Endothelial cell of umbilical vein (primary cell): ENCODE results near the gene DNAI1. TPM values are rescaled to one million over a fixed set of nuclear protein-coding genes. Genes with fewer than 3 reads are reported as not detected.

ENCODE experiments used
- BruUV-seq: library from RNA; stranded (reverse); fragments of 400-500 nt; replicated peaks from 2 replicates; lab custom pipeline; 2021; lab: Mats Ljungman, UMichigan
- CTCF ChIA-PET: fragments of 300-600, 350-600 bp; sonication (Branson Sonifier 250); formaldehyde crosslinking; loops from one replicate; lab custom pipeline; 2021; ENCODE audit warnings: antibody characterized with exemption, inconsistent platforms; lab: Charles Lee
- POLR2A ChIA-PET: fragments of 300-600, 350-600 bp; sonication (Branson Sonifier 250); formaldehyde crosslinking; loops from one replicate; lab custom pipeline; 2021; ENCODE audit warnings: antibody characterized with exemption, inconsistent platforms; lab: Charles Lee
- DNase-seq: peaks from one replicate; pipeline ENCODE4 v3.0.0-alpha.2; 2011; ENCODE audit warnings: low read depth, low spot score
- FAIRE-seq: peaks from 2 replicates; lab custom pipeline; 2011; peaks lifted over from hg19 to GRCh38; lab: Jason Lieb, UNC
- H2AFZ ChIP-seq: 2 replicates; pipeline ENCODE4 v1.6.0; 2012; ENCODE audit warnings: low read depth, low read length, control low read depth, inconsistent platforms
- H3K27ac ChIP-seq: 2 replicates; pipeline ENCODE4 v1.5.1; 2011; ENCODE audit warnings: low read depth, mild to moderate bottlenecking, control low read depth, low read length, moderate library complexity; ENCODE audit not compliant: insufficient read depth
- H3K27me3 ChIP-seq, 2 experiments: 2 replicates each; pipeline versions ENCODE4 v1.6.0 to v1.6.1; 2011; ENCODE audit warnings: low read length in 2 of 2, mixed read lengths in 1 of 2; ENCODE audit not compliant: control insufficient read depth in 2 of 2, insufficient read depth in 2 of 2
- H3K36me3 ChIP-seq, 2 experiments: 2 replicates in 1 of 2; 3 replicates in 1 of 2; pipeline ENCODE4 v1.5.1; 2011; ENCODE audit warnings: low read length in 2 of 2, mild to moderate bottlenecking in 1 of 2, moderate library complexity in 1 of 2; ENCODE audit not compliant: control insufficient read depth in 2 of 2, insufficient read depth in 2 of 2; ENCODE audit errors: extremely low read depth in 1 of 2
- H3K4me1 ChIP-seq: 3 replicates; pipeline ENCODE4 v1.5.1; 2011; ENCODE audit warnings: mild to moderate bottlenecking, low read length; ENCODE audit not compliant: control insufficient read depth, insufficient read depth; ENCODE audit errors: extremely low read depth
- H3K4me2 ChIP-seq: 2 replicates; pipeline ENCODE4 v1.6.1; 2011; ENCODE audit warnings: low read length, control low read depth, mixed read lengths; ENCODE audit not compliant: insufficient read depth
- H3K4me3 ChIP-seq, 3 experiments: fragments of 200-600 bp in 1 of 3; sonication (generic), shearing (Covaris generic) in 1 of 3; replicated peaks in 1 of 3; 2 replicates each; pipeline ENCODE4 v1.5.1; 2011 to 2016; ENCODE audit warnings: control low read depth in 3 of 3, low read length in 3 of 3, mild to moderate bottlenecking in 2 of 3, inconsistent platforms in 1 of 3, low read depth in 1 of 3, moderate library complexity in 1 of 3; ENCODE audit not compliant: insufficient read depth in 1 of 3
- H3K79me2 ChIP-seq: 2 replicates; pipeline ENCODE4 v1.6.0; 2012; ENCODE audit warnings: low read length, inconsistent platforms; ENCODE audit not compliant: control insufficient read depth, insufficient read depth
- H3K9ac ChIP-seq: replicated peaks from 2 replicates; pipeline ENCODE3; 2011; ENCODE audit warnings: low read length, control low read depth; ENCODE audit not compliant: insufficient read depth; ENCODE audit errors: extremely low read depth
- H3K9me1 ChIP-seq: replicated peaks from 3 replicates; pipeline ENCODE4 v1.6.0; 2011; ENCODE audit warnings: mild to moderate bottlenecking, low read length; ENCODE audit not compliant: control insufficient read depth, insufficient read depth; ENCODE audit errors: extremely low read depth
- H3K9me3 ChIP-seq: replicated peaks from 2 replicates; pipeline ENCODE4 v1.5.1; 2012; ENCODE audit warnings: low read length, inconsistent platforms; ENCODE audit not compliant: control insufficient read depth, insufficient read depth
- H4K20me1 ChIP-seq: replicated peaks from 2 replicates; pipeline ENCODE3; 2011; ENCODE audit warnings: mild to moderate bottlenecking, low read length; ENCODE audit not compliant: control insufficient read depth, insufficient read depth; ENCODE audit errors: extremely low read depth
- CTCF ChIP-seq, 2 donors: IDR thresholded peaks; 1 replicate in 1 of 2; 2 replicates in 1 of 2; pipeline ENCODE4 v1.5.1; 2011; ENCODE audit warnings: low read length in 2 of 2, mild to moderate bottlenecking in 2 of 2, moderate library complexity in 2 of 2, control low read depth in 1 of 2, inconsistent platforms in 1 of 2, low read depth in 1 of 2; ENCODE audit not compliant: insufficient read depth in 1 of 2; ENCODE audit errors: extremely low read depth in 1 of 2
- EZH2 ChIP-seq: IDR thresholded peaks from 2 replicates; pipeline ENCODE4 v1.6.1; 2012; ENCODE audit warnings: borderline replicate concordance, low read depth, mild to moderate bottlenecking, moderate library complexity, low read length, inconsistent platforms; ENCODE audit not compliant: severe bottlenecking
- FOS ChIP-seq: IDR thresholded peaks from 2 replicates; pipeline ENCODE4 v1.6.1; 2011; ENCODE audit warnings: mild to moderate bottlenecking, low read length, moderate library complexity, borderline replicate concordance; ENCODE audit not compliant: insufficient read depth
- GATA2 ChIP-seq: IDR thresholded peaks from 2 replicates; pipeline ENCODE4 v1.7.0; 2011; ENCODE audit warnings: low read depth, mild to moderate bottlenecking, moderate library complexity, mixed read lengths, low read length; ENCODE audit not compliant: insufficient read length, insufficient read depth
- JUN ChIP-seq: IDR thresholded peaks from 2 replicates; pipeline ENCODE4 v1.6.1; 2011; ENCODE audit warnings: borderline replicate concordance, low read depth; ENCODE audit not compliant: insufficient read length, insufficient read depth
- MAX ChIP-seq: IDR thresholded peaks from 2 replicates; pipeline ENCODE4 v1.6.1; 2011; ENCODE audit not compliant: insufficient read depth, insufficient read length
- MYC ChIP-seq: IDR thresholded peaks from one replicate; pipeline ENCODE4 v1.6.1; 2011; ENCODE audit warnings: mild to moderate bottlenecking, low read depth, low read length
- POLR2A ChIP-seq: IDR thresholded peaks from 2 replicates; pipeline ENCODE4 v1.6.1; 2012; ENCODE audit warnings: low read depth, mild to moderate bottlenecking, control low read depth, low read length
- POLR2AphosphoS5 ChIP-seq: IDR thresholded peaks from 2 replicates; pipeline ENCODE4 v1.6.1; 2012; ENCODE audit warnings: low read depth, mild to moderate bottlenecking, control low read depth, low read length, moderate library complexity; ENCODE audit not compliant: insufficient read depth
- dilution Hi-C: fragments of 300-500 bp; cut with MboI; formaldehyde crosslinking; loops from one replicate; pipeline ENCODE4 v1.15.0; 2019; ENCODE audit warnings: low sequenced_read_pairs; ENCODE audit not compliant: extremely low pct_ligation_motif_present
- intact Hi-C: fragments of 100-400 bp; cut with micrococcal nuclease; formaldehyde crosslinking; loops from one replicate; pipeline ENCODE4 v1.10.0; 2022
- polyA plus RNA-seq, 4 experiments: library from polyadenylated mRNA; depleted of rRNA in 3 of 4; stranded (reverse) in 3 of 4; unstranded in 1 of 4; fragments of >200 nt; gene quantifications; 2 replicates each; pipeline versions ENCODE4 v1.2.1 to v1.2.3, GENCODE V29; 2011 to 2012; ENCODE audit warnings: missing spikeins in 1 of 4
- total RNA-seq: library from RNA; stranded (reverse); gene quantifications from 2 replicates; pipeline ENCODE4 v1.2.3, GENCODE V29; 2021

DNAI1 gene
- total and polyA plus RNA-seq, 2 donors (not counting 3 experiments of a cell fraction or from before 2014, with no cell fraction given) = not detected

GRCh38 chr9:34555500-34555899 lies 96.9 kb downstream of the DNAI1 start:
- H3K4me2 ChIP-seq = no peak overlapping the region
- no peak overlapping the region for H2AFZ ChIP-seq
- no peak overlapping the region for H3K4me3 ChIP-seq
- no peaks in the 10 kb centered on the region for H3K79me2 ChIP-seq
- no peaks in the 10 kb centered on the region for H3K9me3 ChIP-seq
- no peak overlapping the region for H3K27ac ChIP-seq
- H3K27me3 ChIP-seq = peaks cover 11 to 16% of the 10 kb centered on the region in 2 experiments
- FAIRE-seq = no peak
- DNase-seq = no peak
- ChIA-PET CTCF (interaction anchor here (1.0 to 2.0 kb wide), 5 partner anchors 8 to 48 kb away, joined by 3 to 8 read pairs (median 6); no protein-coding TSS in a partner anchor), POLR2A (no interaction called here)
- H3K36me3 ChIP-seq = no peaks in the 10 kb centered on the region
- intact Hi-C loops (no loop called here), dilution Hi-C loops (no loop called here)
- no TSS peak for BruUV-seq
- H3K9ac ChIP-seq = no peak overlapping the region
- no peaks in the 10 kb centered on the region for H4K20me1 ChIP-seq
- no peaks in the 10 kb centered on the region for H3K9me1 ChIP-seq
- no peaks in the 10 kb centered on the region for H3K4me1 ChIP-seq
- TF ChIP-seq POLR2A (no peak), FOS (no peak), MAX (no peak), GATA2 (no peak), MYC (no peak), JUN (no peak), EZH2 (no peak), POLR2AphosphoS5 (no peak), CTCF (IDR thresholded peaks at IDR 0.05; ENCODE audit: extremely low read depth in 1 of 2, insufficient read depth in 1 of 2, low read depth in 1 of 2, low read length in 2 of 2) (no peak)
